ENCODE measurements around the gene TRAK1.

DNA sequence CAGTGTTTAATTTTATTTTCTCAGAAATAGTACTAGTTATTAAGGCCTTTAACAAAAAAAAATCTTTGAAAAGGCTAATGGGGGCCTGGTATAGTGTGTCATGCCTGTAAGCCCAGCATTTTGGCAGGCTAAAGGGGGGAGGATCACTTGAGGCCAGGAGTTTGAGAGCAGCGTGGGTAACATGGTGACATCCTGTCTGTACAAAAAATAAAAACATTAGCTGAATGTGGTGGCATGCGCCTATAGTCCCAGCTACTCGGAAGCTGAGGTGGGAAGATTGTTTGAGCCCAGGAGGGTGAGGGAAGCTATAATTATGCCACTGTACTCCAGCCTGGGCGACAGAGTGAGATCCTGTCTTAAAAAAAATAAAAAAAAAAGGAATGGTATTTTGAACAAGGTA, 61.9 kb downstream of the TRAK1 start:
- TF ChIP-seq CTCF (IDR thresholded peaks at IDR 0.05), result no peak
- TF ChIP-seq EZH2 (IDR thresholded peaks at IDR 0.05; ENCODE audit: borderline replicate concordance, insufficient read depth, low read depth, low read length, poor library complexity, severe bottlenecking), result no peak

Data from B cell (primary cell).